Lower leg skin (tissue), 3 donors: ENCODE measurements around the gene GPT2.

Experiments
- POLR2A ChIP-seq, 2 donors: fragments of 450-650 bp; IDR thresholded peaks; one replicate each; pipeline ENCODE4 v1.6.1; 2016 to 2017; ENCODE audit warnings: antibody characterized with exemption in 2 of 2, mild to moderate bottlenecking in 1 of 2, moderate library complexity in 1 of 2
- TF ChIP-seq, protein P1 (sequence below), 3 donors: fragments of 450-650 bp; IDR thresholded peaks; one replicate each; pipeline ENCODE4 v1.5.1; 2016; ENCODE audit warnings: antibody characterized with exemption in 3 of 3, mild to moderate bottlenecking in 3 of 3, moderate library complexity in 2 of 3

DNA sequence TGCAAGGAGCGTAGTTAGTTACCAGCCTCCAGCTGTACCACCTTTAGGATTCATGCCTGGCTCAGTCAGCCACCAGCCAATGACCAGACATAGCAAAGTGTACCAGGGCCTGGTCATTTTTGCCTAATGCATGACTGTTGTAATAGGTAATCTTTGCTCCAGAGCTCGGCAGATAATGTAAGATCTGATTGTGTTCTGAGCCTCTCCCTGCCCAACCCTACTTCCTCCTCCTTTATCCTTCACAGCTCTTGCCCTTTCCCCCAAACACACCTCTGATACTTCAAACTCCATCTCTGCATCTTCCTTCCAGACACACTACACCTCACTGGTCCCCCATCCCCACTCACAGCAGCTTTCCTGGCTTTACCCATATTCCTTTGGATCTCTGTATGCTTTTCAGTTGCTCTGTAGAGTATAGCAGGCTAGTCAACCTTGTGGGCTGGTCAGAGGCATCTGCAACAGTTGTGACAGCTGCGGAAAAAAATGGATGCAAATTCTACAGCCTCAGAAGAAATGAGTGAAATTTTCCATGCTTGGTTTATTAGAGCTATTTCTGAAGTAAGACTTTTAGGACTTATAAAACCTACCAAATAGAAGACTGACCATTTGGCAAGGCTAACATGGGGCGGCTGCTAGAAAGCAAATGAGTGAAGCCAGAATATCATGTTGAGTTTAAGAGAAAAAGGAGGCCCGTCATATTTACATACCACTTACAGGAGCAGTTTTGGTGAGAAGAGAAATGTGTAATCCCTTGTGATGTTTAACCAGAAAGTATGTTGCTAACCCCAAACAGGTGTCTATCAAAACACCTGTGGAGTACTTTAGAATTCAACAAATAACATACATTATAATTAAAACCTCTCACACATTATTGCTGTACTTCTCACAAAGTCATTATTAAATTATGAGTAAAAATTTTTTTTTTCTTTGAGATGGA lies 33.3 kb upstream of the GPT2 start:
- TF ChIP-seq, protein P1, sequence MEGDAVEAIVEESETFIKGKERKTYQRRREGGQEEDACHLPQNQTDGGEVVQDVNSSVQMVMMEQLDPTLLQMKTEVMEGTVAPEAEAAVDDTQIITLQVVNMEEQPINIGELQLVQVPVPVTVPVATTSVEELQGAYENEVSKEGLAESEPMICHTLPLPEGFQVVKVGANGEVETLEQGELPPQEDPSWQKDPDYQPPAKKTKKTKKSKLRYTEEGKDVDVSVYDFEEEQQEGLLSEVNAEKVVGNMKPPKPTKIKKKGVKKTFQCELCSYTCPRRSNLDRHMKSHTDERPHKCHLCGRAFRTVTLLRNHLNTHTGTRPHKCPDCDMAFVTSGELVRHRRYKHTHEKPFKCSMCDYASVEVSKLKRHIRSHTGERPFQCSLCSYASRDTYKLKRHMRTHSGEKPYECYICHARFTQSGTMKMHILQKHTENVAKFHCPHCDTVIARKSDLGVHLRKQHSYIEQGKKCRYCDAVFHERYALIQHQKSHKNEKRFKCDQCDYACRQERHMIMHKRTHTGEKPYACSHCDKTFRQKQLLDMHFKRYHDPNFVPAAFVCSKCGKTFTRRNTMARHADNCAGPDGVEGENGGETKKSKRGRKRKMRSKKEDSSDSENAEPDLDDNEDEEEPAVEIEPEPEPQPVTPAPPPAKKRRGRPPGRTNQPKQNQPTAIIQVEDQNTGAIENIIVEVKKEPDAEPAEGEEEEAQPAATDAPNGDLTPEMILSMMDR (IDR thresholded peaks at IDR 0.05) = no peak
- TF ChIP-seq POLR2A (IDR thresholded peaks at IDR 0.05) = no peak
